GM18870 (cell line): ENCODE results near the gene MRTO4.
"Not testable (repeated sequence)": the region's sequence is repeated elsewhere in the genome, so short reads cannot be mapped to it uniquely, and the experiment has no call there.

Experiments
- ATAC-seq: cut with Tn5 transposase; IDR thresholded peaks from one replicate; pipeline ENCODE4 v1.9.1; 2021; ENCODE audit warnings: moderate library complexity; ENCODE audit not compliant: unreplicated experiment

Gene MRTO4

DNA sequence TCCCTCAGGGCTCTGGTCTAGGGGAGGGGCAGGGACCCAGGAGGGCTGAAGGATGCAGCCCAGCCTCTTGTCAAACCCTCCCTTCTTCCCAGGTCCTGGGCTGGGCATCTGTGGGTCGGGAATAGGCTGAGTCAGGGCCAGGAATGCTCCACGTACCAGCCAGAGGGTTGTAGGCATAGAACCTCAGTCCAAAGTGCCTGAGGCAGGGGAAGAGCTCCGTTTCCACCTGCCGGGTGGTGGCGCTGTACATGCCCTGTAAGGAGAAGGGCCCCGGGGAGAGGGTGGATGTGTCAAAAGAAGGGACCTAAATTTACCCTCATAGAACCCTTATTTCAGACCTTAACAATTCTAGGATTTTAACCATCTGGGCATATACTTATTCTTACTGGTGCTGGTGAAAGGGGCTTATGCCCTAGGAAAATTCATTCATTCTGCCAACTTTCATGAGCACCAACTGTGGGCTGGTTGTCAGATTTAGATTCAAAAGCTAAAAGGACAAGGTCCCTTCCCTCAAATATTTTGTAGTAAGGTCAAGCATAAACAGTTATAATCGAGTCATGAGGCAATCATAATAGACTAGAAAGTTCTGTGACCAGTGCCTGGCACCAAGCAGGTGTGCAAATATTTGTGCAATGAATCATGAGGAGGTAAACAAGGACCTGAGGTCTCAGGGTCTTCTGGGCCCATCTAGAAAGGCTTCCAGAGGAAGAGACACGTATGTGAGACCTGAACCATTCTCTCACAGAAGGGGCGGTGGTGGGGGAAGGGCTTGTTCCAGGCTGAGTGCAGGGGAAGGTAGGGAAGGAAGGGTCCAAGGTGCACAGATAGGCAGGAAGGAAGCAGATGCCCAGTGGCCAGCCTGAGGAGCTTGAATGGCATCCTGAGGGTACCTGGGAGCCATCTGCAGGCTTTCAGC lies 18.1 kb downstream of the MRTO4 start:
- not testable (repeated sequence) for ATAC-seq

DNA sequence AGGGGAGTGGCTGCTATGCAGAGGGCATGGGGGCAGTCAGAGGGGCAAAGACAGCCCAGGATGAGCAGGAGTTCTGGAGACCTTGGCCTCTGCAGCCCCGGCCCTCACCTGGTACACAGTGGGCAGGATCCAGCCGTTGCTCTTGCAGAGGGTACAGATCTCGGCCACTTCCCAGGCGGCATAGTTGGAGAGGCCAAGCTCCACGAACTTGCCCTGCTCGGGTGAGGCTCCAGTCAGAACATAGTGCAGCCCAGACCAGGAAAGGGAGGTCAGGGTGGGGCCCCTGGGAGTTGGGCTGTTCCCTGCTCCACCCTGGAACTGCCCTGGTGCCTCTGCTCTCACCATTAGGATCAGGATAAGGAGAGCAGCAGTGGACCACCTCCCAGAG lies 18.7 kb downstream of the MRTO4 start:
- not testable (repeated sequence) for ATAC-seq

DNA sequence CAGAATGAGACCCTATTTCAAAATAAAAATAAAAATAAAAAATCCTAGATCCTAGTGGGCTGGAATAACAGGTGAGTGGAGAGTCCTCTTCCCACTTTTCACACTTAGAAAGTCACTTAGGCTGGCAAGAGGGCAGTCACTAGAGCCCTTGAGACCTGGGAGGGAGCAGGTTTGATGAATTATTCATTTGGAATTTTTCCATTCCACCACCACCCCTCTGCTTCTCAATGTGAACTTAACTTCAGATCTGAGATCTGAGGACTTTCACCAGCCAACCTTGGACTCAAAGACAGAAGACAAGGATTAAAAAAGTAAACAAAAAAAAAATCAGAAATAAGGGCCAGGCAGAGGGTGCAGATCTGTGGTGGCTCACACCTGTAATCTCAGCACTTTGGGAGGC lies 20.5 kb downstream of the MRTO4 start:
- ATAC-seq, result no peak

DNA sequence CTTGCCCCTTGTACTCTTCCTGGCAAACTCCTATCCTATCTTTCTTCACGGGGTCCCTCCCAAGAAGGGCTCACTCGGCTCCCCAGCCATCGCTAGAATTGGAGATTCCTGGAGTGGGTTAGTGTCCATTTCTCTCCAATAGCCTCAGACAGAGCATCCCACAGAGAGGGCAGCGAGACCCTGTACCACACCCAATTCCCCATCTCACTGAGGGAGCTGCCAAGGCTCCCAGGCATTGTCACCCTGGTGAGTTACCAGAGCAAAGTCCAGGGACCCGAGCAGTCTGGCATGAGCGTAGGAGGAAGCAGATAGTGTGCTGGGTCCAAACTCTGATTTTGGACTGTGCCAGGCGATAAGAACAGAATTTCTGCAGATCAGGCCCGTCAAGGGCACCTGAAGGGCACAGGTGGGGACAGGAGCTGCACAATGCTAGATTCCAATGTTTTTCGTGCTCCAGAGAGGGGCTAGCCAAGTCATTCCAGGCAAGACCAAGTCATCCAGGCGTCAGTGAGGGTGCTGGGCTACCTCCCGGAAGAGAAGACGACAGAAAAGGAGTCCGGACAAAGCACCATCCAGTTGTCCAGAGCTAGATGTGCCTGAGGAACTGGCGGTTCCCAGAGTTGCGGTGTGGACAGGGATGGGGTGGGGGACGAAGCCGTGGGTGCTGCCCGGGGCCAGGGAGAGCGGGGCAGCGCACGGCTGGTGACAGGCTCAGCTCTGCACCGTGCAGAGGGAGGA lies 21.7 kb downstream of the MRTO4 start:
- ATAC-seq, result no peak

DNA sequence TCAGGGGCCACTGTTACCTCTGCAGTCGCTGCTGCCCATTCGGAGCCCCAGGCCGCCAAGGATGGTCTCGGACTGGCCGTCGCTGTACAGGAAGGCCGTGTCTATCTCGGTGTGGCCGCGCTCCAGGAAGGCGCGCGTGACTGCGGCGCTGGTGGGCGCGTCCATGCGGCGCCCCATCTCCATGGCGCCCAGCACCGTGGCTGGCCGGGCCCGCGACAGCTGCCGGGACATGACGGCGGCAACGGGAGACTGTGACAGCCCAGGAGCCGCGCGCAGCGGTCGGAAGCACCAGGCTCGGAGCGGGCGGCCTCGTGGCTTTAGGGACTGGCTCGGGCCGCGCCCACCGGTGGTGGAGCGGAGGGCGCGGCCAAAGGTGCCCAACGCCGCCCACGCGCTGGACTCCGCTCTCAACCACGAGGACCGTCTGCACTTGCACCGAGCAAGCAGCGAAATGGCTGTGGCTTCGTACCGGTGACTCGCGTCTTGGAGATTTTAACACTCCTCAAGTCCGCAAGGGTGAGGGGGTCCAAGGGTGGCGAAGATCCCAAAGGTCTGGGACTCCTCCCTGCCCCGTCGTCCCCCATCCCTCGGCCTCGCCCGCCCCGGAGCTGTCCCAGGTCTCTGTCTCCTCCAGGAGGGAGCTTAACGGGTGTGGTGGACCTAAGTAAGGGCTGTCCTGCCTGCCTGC lies 22.4 kb downstream of the MRTO4 start:
- ATAC-seq, result not testable (repeated sequence)

DNA sequence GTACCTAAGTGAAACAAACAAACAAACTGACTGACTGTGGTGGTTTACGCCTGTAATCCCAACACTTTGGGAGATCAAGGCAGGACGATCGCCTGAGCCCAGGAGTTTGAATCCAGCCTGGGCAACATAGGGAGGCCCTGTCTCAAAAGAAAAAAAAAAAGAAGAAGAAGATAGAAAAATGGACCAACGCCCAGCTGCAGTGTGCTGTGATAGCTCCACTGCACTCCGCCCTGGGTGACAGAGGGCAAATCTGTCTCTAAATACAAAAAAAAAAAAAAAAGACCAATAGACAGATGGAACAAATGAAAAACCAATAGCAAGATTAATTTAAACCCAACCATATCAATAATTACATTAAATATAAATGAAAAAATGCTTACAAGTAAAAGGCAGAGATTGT lies 23.0 kb downstream of the MRTO4 start:
- no peak for ATAC-seq

DNA sequence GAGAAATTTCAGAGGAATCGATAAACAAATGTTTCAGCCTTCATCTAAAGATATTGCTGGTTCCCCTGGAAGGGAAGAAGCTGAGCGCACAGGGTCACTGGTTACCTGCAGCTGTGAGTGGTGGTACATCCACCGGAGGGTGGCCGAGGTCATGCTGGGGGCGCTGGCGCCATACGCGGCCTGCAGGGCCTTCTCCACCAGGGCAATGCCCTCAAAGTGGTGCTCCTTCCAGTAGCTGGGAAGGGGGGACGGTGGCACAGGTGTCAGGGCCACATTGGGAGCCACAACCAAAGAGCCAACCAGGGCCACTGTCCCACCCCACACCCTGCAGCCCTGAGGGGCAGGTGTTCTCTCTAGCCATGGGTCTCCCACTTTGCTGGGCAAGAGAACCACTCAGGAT lies 32.3 kb downstream of the MRTO4 start:
- ATAC-seq, result no peak

DNA sequence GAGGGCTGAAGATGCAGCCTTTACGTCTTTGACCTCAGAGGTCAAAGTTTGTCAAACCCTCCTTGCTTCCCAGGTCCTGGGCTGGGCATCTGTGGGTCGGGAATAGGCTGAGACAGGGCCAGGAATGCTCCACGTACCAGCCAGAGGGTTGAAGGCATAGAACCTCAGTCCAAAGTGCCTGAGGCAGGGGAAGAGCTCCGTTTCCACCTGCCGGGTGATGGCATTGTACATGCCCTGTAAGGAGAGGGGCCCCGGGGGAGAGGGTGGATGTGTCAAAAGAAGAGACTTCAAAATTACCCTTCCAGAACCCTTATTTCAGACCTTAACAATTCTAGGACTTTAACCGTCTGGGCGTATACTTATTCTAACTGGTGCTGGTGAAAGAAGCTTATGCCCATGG lies 33.3 kb downstream of the MRTO4 start:
- no peak for ATAC-seq

DNA sequence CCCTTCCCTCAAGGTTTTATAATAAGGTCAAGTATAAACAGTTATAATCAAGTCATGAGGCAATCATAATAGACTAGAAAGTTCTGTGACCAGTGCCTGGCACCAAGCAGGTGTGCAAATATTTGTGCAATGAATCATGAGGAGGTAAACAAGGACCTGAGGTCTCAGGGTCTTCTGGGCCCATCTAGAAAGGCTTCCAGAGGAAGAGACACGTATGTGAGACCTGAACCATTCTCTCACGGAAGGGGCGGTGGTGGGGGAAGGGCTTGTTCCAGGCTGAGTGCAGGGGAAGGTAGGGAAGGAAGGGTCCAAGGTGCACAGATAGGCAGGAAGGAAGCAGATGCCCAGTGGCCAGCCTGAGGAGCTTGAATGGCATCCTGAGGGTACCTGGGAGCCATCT lies 33.8 kb downstream of the MRTO4 start:
- not testable (repeated sequence) for ATAC-seq

DNA sequence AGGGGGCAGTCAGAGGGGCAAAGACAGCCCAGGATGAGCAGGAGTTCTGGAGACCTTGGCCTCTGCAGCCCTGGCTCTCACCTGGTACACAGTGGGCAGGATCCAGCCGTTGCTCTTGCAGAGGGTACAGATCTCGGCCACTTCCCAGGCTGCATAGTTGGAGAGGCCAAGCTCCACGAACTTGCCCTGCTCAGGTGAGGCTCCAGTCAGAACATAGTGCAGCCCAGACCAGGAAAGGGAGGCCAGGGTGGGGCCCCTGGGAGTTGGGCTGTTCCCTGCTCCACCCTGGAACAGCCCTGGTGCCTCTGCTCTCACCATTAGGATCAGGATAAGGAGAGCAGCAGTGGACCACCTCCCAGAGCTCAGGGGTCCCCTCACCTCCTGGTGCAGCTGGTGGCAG lies 34.2 kb downstream of the MRTO4 start:
- ATAC-seq, result not testable (repeated sequence)

DNA sequence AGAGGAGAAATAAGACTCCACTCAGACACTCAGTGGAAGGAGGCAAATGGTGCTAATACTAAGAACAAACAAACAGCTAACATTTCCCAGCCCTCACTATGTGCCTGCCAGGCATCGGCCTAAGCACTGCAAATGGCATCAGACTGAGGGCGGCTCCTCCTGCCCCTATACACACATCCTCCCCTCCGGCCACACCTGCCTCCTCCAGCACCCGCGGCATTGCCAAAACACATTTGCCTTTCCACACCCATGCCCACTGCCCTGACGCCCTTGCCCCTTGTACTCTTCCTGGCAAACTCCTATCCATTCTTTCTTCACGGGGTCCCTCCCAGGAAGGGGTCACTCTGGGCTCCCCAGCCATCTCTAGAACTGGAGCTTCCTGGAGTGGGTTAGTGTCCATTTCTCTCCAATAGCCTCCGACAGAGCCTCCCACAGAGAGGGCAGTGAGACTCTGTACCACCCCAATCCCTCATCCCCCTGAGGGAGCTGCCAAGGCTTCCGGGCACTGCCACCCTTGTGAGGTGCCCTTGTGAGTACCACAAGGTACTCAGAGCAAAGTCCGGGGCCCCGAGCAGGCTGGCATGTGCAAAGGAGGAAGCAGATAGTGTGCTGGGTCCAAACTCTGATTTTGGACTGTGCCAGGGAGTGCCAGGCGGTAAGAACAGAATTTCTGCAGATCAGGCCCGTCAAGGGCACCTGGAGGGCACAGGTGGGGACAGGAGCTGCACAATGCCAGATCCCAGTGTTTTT lies 36.0 kb downstream of the MRTO4 start:
- ATAC-seq, result no peak

DNA sequence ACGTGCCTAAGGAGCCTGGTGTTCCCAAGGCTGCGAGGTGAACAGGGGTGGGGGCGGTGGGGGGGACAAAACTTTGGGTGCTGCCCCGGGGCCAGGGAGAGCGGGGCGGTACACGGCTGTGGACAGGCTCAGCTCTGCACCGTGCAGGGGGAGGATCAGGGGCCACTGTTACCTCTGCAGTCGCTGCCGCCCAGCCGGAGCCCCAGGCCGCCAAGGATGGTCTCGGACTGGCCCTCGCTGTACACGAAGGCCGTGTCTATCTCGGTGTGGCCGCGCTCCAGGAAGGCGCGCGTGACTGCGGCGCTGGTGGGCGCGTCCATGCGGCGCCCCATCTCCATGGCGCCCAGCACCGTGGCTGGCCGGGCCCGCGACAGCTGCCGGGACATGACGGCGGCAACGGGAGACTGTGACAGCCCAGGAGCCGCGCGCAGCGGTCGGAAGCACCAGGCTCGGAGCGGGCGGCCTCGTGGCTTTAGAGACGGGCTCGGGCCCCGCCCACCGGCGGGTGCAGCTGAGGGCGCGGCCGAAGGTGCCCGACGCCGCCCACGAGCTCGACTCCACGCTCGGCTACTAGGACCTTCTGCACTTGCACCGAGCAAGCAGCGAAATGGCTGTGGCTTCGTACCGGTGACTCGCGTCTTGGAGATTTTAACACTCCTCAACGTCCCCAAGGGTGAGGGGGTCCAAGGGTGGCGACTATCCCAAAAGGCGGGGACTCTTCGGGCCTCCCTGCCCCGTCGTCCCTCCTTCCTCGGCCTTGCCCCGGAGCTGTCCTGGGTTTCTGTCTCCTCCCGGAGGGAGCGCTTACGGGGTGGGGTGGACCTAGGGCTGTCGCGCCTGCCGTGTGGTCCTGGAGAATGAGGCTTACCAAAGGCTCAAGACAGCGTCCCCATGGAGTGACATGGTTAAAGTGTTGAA lies 37.0 kb downstream of the MRTO4 start, which contains the start of gene AKR7A3:
Gene AKR7A3 (minus strand): TSS at position 447 of the 918 bp plus-strand sequence. CDS start 61 bp downstream, at position 386.
- not testable (repeated sequence) for ATAC-seq

DNA sequence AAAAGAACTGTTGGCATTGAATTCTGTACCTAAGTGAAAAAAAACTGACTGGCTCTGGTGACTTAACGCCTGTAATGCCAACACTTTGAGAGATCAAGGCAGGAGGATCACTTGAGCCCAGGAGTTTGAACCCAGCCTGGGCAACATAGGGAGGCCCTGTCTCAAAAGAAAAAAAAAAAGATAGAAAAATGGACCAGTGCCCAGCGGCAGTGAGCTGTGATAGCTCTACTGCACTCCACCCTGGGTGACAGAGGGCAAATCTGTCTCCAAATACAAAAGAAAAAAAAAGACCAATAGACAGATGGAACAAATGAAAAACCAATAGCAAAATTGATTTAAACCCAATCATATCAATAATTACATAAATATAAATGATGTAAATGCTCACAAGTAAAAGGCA lies 37.6 kb downstream of the MRTO4 start:
- ATAC-seq, result no peak

DNA sequence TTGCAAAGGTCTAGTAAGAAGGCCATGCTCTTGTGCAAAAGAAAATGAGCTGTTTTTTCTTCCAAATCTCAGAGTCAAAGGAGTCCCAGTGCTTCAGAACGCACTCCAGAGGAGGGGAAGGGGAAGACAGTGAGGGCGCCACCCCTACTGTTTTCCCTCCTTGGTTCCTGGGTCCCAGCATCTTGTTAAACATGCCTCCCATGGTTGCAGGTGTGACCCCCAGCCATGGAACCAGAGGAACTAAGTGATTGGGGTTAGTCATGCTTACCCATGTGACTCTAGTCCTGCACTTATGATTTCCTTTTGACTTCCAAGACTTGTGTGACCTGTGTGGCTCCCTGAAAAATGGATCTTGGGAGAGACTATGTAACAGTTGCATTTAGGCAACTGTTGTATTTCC lies 43.0 kb downstream of the MRTO4 start:
- ATAC-seq, result no peak

DNA sequence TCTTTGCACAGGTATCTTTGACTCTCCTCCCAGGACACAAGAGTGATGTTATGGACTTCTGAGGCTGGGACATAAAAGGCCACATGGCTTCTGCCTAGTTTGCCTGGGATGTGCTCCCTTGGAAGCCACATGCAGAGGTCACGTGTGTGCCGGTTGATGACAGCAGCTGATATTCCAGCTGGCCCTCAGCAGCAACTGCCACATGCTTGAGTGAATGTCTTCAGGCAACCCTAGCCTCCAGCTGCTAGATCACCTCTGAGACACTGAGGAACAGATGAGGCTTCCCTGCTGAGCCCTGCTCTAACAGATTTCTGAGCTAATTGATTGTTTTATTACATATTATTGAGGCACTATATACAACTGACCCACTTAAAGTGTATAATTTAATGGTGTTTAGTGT lies 48.6 kb downstream of the MRTO4 start:
- no peak for ATAC-seq

DNA sequence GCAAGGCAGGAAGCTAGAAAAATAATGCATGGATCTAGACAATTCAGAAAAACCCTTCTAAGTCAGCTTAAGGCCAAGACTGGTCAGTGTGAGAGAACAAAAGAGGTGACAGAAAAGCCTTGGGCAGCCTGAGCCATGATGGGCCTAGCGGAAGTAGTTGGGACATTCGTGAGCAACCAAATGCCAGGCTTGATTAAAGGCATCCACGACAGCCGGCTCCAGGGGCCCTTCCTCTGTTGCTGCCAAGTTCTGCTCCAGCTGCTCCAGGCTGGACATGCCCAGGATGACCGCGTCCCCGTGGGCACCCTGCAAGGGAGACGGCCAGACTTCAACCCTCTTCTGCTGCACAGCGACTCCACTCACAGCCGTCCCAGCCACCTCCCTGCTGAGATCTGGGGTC lies 52.5 kb downstream of the MRTO4 start:
- ATAC-seq, result not testable (repeated sequence)

DNA sequence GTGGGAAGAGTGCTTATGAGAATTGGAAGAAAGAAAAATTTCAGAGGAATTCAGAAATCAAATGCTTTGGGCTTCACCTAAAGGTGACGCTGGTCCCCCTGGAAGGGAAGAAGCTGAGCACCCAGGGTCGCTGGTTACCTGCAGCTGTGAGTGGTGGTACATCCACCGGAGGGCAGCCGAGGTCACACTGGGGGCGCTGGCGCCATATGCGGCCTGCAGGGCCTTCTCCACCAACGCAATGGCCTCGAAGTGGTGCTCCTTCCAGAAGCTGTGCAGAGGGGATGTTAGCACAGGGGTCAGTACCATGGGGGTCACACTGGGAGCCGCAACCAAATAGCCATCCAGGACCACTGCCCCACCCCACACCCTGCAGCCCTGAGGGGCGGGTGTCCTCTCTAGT lies 54.3 kb downstream of the MRTO4 start:
- ATAC-seq, result no peak

DNA sequence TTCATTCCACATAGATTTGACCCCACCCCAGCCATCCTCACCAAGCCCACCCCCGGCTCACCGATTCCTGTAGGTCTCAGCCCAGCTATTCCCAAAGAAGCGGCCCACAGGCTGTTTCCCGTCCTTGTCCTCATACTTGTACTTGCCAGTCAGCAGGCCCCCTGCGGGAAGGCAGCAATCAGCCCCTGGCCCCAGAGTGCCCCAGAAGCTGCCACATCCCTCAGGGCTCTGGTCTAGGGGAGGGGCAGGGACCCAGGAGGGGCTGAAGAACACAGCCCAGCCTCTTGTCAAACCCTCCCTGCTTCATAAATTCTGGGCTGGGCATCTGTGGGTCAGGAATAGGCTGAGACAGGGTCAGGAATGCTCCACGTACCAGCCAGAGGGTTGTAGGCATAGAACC lies 55.3 kb downstream of the MRTO4 start:
- no peak for ATAC-seq

DNA sequence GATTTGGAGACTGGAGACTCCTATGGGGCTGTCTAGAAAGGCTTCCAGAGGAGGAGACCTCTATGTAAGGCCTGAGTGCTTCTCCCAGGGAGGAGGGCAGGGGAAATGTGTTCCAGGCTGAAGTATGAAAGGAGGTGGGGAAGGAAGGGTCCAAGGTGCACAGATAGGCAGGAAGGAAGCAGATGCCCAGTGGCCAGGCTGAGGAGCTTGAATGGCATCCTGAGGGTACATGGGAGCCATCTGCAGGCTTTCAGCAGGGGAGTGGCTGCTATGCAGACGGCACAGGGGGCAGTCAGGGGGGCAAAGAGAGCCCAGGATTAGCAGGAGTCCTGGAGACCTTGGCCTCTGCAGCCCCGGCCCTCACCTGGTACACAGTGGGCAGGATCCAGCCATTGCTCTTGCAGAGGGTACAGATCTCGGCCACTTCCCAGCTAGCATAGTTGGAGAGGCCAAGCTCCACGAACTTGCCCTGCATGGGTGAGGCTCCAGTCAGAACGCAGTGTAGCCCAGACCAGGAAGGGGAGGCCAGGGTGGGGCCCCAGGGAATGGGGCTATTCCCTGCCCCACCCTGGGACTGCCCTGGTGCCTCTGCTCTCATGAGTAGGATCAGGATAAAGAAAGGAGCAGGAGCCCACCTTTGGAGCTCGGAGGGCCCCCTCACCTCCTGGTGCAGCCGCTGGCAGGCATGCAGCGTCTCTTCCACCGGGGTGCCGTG lies 56.3 kb downstream of the MRTO4 start:
- ATAC-seq, result no peak
